Measurements from ENCODE around the gene RPH3AL.

The RPH3AL gene

DNA sequence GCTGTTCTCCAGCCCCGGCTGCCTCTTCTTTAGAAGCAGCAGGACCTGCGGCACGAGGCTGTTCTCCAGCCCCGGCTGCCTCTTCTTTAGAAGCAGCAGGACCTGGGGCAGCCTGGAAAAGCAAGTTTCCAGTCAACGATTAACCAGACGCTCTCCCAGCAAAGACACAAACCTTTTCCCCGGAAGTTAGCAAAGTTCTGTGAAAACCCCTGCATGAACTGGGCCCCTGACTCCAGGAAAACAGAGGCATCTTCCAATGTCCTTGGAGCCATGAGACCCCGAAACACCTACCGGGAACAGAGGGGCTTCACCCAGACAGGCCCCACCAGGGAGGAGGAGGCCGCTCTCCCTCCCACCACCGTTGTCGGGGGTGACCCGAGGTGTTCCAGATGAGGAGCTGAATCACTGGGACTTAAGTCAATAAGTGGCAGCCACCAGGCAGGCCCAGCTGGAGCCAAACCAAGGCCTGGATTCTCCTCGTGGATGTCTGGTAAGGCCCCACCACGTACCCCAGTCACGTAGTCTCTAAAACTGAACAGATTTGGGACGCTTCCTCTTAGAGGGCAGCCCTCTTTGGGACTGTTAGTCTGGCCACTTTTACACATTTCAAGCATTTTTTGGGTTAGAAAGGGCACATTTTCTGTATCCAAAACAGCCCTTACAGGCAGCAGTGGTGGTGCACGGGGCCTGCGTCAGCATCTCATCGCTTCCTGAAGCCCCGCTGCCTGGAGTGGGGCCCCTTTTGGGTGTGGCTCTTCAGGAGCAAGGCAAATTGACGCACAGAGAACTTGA, at the start of gene RPH3AL:
RPH3AL (minus strand) TSS at position 387 of the 792 bp plus-strand sequence. CDS start 25,264 bp downstream, outside the sequence.
- no peak for DNase-seq (ENCODE audit: low read depth)

GRCh38 chr17:400257-400656, 47.6 kb upstream of the RPH3AL start:
- DNase-seq (ENCODE audit: low read depth): no peak

DNA sequence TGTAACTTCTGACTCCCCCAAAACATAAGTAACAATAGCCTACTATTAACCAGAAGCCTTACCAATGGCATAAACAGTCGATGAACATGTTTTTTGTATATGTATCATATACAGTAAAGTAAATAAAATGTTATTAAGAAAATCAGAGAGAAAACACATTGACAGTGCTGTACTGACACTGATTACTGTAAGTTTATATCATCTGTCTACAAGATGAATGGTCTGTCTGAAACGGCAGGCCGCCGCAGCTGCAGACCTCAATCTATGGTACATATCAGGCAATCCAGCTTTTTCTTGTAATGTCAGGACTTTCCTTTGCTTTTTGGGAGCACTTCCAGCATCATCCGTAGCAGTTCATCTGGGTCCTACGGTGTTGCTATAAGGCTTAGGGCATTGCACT, 44.2 kb upstream of the RPH3AL start:
- no peak for DNase-seq (ENCODE audit: low read depth)

- no peak for DNase-seq (ENCODE audit: low read depth)
Measured at GRCh38 chr17:395974-396373, 43.4 kb upstream of the RPH3AL start.

GRCh38 chr17:395179-395578, 42.6 kb upstream of the RPH3AL start:
- no peak for DNase-seq (ENCODE audit: low read depth)

DNA sequence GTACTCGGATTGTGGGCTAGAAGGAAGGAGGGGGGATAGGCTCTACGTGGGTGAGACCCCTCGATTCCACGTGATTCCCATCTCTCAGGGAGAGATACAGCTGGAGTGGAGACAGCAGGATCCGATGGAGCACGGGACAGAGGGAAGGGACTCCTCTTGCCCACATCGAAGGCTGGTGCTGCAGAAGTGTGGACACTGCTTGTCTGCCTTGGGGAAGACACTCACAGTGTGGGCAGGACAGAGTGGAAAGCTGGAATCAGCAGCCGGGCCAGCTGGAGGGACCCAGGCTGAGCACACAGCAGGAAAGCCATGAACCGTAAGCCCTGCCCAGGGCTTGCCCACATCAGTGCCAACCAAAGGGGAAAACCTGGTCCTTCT, 42.1 kb upstream of the RPH3AL start:
- DNase-seq (ENCODE audit: low read depth): no peak

DNA sequence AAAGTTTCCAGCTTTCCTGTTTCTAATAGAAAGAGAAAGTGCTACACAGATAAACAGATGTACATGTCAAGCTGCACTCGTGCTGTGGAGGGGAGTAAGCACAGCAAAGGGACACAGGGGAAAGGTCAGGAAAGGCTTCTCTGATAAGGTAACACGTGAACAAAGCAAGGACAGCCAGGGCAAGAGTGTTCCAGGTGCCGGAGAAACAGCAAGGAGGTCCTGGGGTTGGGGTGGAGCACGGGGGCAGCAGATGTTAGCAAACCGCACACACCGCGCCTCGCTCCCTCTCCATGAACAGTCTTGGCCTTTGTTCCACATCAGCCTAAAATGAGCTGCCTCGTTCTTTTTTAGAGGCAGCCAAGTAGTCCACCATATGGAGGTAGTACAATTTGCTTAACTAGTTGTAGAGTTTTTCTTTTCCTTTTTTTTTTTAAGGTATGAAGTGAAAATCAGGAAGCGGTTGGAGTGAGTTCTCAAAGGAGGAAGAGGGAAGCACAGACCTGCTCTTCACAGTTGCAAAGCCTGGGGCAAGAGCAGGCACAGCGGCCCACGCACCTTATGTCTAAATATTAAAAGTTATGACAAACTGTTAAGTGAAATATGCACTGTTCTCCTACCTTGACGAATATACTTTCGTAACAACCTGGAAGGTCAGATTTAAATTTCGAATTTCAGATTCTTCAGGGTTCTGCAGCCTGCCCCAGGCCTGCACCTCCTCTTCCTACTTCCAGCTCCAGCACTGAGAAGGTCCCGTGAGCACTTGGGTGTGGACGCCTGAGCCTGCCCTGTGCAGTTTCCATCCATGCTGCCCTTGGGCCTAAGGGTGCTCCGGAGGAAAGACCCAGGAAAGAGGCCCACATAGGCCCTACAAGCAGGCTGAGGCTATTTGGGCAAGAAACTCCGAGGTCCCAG, 41.5 kb upstream of the RPH3AL start:
- DNase-seq (ENCODE audit: low read depth): no peak

- DNase-seq (ENCODE audit: low read depth): no peak
Measured at GRCh38 chr17:391850-392249, 39.2 kb upstream of the RPH3AL start.

- DNase-seq (ENCODE audit: low read depth): no peak
Measured at GRCh38 chr17:390025-390424, 37.4 kb upstream of the RPH3AL start.

DNA sequence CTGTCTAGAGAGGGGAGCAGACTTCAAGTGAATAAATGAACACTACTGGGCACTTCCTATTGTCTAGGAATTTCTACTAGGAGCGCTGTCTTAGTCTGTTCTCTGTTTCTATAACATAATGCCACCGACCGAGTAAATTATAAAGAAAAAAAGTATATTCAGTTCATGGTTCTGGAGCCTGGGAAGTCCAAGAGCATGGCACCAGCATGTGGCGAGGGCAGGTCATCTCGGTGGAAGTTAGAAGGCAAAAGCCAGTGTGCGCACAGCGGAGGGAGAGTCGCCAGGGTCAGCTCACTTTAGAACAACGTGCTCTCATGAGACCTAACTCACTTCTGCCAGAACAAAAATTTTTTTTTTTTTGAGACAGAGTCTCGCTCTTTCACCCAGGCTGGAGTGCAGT, 35.5 kb upstream of the RPH3AL start:
- DNase-seq (ENCODE audit: low read depth): no peak

DNA sequence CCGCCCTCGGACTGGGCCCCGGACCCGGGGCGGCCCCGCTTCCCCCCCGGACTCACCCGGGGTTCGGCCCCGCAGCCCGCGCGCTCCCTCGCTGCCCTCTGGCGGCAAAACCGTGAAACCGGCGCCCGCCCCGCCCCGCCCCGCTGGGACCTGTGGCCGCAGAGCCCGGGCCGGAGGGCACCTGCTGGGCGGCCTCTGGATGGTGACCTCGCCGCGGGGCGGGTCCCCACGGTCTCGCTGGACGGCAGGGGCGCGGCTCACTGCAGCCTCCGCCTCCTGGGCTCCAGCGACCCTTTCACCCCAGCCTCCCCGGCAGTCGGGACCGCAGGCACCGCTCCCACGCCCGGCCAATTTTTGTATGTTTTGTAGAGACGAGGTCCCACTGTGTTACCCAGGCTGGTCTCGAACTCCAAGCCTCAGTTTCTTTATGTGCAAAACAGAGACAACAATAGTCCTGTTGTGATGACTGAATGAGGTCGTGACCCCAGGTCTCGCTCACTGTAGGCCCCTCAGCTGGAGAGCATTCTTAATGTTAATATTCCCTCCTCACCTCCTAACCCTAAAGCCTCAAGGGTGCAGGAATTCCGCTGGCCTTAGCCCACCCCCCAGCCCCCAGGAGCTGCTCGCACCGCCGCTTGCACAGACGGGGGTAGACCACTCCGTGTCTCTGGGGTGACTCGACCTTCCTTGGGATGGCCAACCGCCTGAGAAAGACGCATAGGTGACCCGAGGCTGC, 33.7 kb upstream of the RPH3AL start:
- DNase-seq (ENCODE audit: low read depth): peak; percentile 34

DNA sequence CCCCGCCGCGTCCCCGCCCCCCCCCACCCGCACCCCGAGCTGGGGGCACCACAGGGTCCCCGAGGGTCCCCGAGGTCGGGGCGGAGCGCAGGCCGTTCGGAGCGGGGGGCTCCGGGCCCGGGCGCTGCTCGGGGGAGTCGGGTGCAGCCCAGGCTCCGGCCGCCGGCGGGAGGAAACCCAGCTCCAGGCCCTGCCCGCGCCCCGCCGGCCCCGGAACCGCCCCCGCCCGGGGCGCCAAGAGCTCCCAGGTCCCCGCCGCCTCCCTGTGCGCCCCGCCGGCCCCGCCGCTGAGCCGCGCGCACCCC, 33.2 kb upstream of the RPH3AL start:
- no peak for DNase-seq (ENCODE audit: low read depth)

GRCh38 chr17:385178-385835, 32.7 kb upstream of the RPH3AL start:
- DNase-seq (ENCODE audit: low read depth): no peak

DNA sequence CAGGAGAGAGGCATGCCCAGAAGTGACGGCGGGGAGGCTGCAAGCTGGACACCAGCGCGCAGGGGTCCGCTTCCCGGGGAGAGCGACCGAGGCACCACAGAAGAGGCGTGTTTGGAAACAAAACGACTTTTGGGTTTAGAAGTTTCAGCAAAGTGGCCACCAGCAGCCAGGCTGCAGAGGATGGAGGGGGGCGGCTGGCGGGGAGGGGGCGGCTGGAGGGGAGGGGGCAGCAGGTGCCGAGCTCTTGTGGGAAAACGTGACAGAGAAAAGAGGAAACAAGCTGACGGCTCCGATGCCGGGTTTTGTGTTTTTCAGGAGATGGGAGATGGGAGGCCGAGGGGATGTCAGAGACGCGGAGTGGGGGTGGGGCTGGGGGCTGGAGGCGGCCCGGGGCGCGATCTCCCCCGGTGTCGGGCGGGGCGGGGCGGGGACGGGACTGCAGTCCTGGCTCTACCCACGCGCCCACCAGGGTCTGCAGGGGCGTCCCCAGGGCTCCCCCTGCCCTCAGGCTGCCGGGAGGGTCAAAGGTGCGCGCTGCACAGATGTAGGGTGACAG, 32.1 kb upstream of the RPH3AL start:
- no peak for DNase-seq (ENCODE audit: low read depth)

DNA sequence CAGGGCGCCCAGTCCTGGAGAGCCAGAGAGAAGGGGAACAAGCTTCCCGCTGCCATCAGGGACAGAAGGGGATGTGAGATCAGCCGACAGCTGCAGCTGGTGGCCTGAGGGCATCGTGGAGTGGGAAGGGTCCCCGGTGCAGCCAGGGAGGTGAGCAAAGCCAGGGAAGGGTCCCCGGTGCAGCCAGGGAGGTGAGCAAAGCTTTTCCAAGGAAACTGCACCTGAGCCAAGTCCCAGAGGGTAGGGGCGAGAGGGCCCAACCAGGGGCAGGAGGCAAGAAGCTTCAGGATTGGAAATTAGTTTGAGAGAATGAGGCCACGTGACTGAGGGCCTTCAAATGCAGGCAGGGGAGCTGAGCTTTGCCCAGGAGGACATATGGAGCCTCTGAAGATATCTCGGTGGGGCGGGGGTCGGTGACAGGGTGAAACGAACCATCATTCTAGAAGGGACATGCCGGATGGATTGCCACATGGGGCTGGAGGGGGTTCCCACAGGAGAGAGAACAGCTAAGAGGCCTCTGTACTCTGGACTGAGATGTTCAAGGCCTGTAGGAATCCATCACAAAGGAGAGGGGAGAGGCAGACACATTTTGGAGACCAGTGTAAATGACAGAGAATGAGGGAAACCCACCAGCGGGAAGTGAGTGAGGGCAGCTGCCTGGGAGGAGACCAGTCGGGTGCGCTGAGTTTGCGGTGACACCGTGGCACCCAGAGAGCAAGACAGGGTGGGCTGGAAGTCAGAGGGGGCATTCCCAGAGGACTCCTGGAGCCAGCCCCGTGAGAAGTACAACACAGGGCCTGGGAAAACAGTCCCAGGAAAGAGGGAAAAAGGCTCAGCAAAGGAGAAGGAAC, 31.4 kb upstream of the RPH3AL start:
- DNase-seq (ENCODE audit: low read depth): no peak

DNA sequence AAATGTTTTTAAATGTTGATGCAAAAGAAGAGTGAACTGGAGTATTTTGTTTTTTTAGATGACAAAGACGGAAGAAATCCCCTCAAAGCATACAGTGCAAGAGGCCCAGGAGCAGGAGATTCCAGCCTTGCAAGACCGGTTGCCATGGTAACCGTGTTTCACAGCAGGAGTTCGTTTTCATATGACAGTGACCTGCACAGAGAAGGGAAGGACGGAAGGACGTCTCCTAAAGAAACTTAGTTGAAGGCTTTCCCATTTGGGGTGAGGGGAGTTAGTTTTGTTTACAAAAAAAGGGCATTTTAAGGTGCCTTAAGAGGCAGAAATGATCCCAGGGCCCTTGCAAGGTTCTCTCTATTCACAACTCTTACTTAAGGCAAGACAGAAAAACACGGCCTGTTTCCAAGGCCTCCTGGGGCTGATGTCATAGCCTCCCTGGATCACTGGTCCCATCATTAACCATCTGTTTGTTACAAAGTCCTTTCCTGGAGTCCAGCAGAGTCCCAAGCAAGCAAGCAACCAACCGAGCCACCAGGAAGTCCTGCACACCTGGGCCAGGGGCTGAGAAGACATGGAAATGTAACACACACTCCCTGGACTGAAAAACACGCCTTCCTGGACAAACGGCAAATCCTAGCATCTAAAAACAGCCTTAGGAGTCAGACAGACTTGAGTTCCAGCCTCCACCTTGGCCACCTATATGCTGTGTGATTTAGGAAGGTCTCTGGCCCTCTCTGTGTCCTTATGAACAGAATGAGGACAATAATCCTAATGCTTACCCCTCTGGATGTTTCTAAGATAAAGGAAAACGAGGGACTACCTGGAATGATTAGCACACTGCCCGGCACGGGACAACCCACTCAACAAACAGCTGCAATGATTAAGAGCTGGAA, 30.3 kb upstream of the RPH3AL start:
- peak; percentile 77 for DNase-seq (ENCODE audit: low read depth)

GRCh38 chr17:381941-382643, 29.5 kb upstream of the RPH3AL start:
- DNase-seq (ENCODE audit: low read depth): no peak

DNA sequence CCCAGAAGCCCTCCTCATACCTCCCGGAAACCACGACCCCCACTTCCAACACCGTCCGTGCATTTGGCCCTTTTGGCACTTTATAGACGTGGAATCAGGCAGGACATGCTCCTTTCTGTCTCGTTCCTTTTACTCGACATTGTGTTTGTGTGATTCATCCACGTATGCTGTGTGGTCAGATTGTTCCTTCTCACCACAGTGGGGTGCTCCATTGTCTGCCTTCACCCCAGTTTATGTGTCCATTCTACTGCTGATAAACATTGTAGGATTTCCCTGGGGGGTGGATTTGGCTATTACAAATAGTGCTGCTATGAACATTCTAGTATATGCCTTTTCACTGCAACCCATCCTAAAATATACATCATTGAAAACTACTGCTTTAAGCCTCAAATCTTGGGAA, 28.9 kb upstream of the RPH3AL start:
- DNase-seq (ENCODE audit: low read depth): peak; percentile 33

Data from iris pigment epithelial cell (primary cell).